ENCODE measurements around the gene CPZ.

CPZ gene

GRCh38 chr4:8596891-8597290 lies 4.3 kb downstream of the CPZ start:
- no peak for FAIRE-seq

GRCh38 chr4:8597319-8597718 lies 4.8 kb downstream of the CPZ start:
- FAIRE-seq, result no peak

GRCh38 chr4:8597791-8598190 lies 5.2 kb downstream of the CPZ start:
- no peak for FAIRE-seq

GRCh38 chr4:8598391-8599090 lies 6.0 kb downstream of the CPZ start:
- no peak for FAIRE-seq

- no peak for FAIRE-seq
Observed at GRCh38 chr4:8599091-8599460, 6.5 kb downstream of the CPZ start.

GRCh38 chr4:8599657-8600056 lies 7.1 kb downstream of the CPZ start:
- FAIRE-seq, result no peak

GRCh38 chr4:8600266-8600665 lies 7.7 kb downstream of the CPZ start:
- no peak for FAIRE-seq

GRCh38 chr4:8600686-8601085 lies 8.1 kb downstream of the CPZ start:
- no peak for FAIRE-seq

- no peak for FAIRE-seq
Observed at GRCh38 chr4:8601086-8601485, 8.5 kb downstream of the CPZ start.

GRCh38 chr4:8601556-8601955 lies 9.0 kb downstream of the CPZ start:
- FAIRE-seq, result no peak

- FAIRE-seq, result no peak
Observed at GRCh38 chr4:8602686-8603430, 10.3 kb downstream of the CPZ start.

- FAIRE-seq, result no peak
Observed at GRCh38 chr4:8603931-8604330, 11.4 kb downstream of the CPZ start.

GRCh38 chr4:8605289-8605688 lies 12.7 kb downstream of the CPZ start:
- FAIRE-seq, result no peak

- FAIRE-seq, result no peak
Observed at GRCh38 chr4:8606476-8606875, 13.9 kb downstream of the CPZ start.

- no peak for FAIRE-seq
Observed at GRCh38 chr4:8606966-8607365, 14.4 kb downstream of the CPZ start.

- FAIRE-seq, result no peak
Observed at GRCh38 chr4:8607603-8608481, 15.3 kb downstream of the CPZ start.

- no peak for FAIRE-seq
Observed at GRCh38 chr4:8608714-8609391, 16.3 kb downstream of the CPZ start.

- no peak for FAIRE-seq
Observed at GRCh38 chr4:8609406-8609805, 16.8 kb downstream of the CPZ start.

- no peak for FAIRE-seq
Observed at GRCh38 chr4:8609824-8610350, 17.3 kb downstream of the CPZ start.

GRCh38 chr4:8610858-8611616 lies 18.5 kb downstream of the CPZ start:
- no peak for FAIRE-seq

GRCh38 chr4:8612646-8613045 lies 20.1 kb downstream of the CPZ start:
- no peak for FAIRE-seq

Data from colon (tissue), 2 donors.